HG02885 (cell line): ENCODE data around the gene IGFBP4.
"Not testable (repeated sequence)": the region's sequence is repeated elsewhere in the genome, so short reads cannot be mapped to it uniquely, and the experiment has no call there.

Experiments used
- ATAC-seq: cut with Tn5 transposase; IDR thresholded peaks from one replicate; pipeline ENCODE4 v1.9.1; 2021; ENCODE audit warnings: mild to moderate bottlenecking; ENCODE audit not compliant: unreplicated experiment, poor library complexity

IGFBP4 gene

DNA sequence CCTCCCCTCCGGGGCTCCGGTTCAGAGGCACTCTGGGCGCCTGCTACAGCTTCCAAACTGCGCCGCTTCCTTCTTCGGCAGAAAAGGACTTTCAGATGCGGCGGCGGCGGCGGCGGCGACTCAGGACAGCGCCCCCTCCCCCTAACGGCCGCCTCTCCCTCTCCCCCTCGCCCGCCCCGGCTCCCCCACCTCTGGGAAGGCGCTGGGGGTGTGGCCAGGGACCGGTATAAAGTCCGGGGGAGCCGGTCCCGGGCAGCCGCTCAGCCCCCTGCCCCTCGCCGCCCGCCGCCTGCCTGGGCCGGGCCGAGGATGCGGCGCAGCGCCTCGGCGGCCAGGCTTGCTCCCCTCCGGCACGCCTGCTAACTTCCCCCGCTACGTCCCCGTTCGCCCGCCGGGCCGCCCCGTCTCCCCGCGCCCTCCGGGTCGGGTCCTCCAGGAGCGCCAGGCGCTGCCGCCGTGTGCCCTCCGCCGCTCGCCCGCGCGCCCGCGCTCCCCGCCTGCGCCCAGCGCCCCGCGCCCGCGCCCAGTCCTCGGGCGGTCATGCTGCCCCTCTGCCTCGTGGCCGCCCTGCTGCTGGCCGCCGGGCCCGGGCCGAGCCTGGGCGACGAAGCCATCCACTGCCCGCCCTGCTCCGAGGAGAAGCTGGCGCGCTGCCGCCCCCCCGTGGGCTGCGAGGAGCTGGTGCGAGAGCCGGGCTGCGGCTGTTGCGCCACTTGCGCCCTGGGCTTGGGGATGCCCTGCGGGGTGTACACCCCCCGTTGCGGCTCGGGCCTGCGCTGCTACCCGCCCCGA lies at the start of gene IGFBP4:
TSS of gene IGFBP4 (plus strand) at position 255 of the 792 bp plus-strand sequence. CDS start at position 541, 286 bp downstream.
- ATAC-seq: peak; percentile 52

DNA sequence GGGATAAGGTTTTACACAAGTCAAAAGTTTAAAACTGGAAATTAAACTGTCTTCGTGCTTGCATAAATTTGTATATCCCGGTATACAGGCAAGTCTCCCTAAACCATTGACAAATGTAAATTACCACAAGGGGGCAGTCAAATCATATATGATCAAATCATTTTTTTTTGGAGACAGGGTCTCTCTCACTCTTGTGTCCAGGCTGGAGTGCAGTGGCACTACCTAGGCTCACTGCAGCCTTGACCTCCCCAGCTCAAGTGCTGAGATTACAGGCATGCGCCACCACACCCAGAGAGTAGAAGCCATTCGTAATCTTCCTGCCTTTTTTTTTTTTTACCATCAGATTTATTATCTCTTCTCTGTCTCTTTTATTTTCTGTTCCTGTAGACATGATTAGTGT lies 44.1 kb upstream of the IGFBP4 start:
- ATAC-seq: no peak

DNA sequence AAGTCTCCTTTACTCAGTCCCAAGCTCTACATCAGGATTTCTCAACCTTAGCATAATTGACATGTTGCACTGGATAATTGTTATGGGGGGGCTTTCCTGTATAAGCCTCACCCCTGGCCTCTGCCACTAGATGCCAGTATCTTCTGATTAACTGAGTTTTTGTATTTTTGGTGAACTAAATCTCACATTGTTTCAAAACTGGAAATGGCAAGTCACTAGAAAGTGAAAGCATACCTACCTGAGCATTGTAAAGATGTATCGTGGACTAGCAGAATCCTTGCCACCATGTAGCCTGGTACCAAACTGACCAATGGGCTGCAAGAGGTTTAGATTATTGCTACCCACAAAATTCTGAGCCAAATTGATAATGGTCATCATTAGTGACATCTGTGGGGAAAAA lies 40.6 kb upstream of the IGFBP4 start:
- ATAC-seq: no peak

DNA sequence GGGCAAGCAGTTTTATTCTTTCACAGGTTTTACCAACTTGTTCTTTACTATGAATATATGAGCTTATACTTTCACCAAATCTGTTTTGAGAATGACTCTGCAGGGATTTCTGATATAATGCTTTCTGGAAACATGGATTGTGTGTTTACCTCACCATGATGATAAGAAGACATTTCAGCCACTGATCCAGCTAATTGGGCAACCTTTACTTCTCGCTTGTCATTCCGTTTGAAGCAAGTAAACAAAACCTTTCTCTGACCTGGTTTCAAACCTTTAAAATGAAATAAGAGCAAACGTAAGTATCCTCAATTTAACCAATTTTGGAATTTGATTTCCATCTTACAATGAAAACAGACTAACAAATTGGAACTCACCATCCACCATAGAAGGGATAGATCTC lies 39.2 kb upstream of the IGFBP4 start:
- no peak for ATAC-seq

DNA sequence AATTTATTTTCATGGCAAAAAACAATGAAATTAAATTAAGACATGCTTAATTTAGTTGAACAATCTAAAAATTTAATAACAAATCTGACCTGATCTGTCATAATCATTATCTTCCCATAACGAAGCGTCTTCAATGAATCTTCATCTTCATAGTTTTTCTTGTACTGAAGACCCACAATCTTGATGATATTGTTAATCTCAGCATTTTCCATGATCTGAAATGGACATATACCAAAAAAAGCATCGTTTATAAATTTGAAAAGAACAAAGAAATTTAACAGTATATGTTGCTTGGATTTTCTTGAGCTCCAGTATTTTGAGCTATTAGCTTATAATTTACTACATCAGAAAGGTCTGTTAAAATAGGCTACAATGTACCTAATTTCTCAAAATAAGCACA lies 35.8 kb upstream of the IGFBP4 start:
- no peak for ATAC-seq

DNA sequence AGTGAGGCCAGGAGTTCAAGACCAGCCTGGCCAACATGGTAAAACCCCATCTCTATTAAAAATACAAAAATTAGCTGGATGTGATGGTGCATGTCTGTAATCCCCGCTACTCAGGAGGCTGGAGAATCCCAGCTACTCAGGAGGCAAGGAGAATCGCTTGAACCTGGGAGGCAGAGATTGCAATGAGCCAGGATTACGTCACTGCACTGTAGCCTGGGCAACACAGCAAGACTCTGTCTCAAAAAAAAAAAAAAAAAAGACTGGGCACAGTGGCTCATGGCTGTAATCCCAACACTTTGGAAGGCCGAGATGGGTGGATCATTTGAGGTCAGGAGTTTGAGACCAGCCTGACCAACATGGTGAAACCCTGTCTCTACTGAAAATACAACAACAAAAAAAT lies 33.7 kb upstream of the IGFBP4 start:
- not testable (repeated sequence) for ATAC-seq

DNA sequence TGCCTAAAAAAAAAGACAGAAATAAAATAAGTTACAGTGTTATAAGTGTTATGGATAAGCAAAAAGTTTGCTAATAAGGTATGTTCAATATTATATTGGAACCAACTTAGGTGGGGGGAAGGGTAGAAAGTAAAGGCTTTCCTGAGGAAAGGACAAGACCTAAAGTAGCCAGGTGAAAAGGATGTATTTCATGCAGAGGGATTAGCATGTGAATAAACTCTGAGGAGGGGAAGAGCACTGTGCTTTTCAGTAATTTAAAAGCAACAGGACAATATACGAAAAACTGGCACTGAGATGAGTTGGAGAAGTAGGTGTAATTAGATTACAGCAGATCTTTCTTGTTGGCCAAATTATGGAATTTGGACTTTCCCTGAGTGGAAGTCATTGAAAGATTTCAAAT lies 33.2 kb upstream of the IGFBP4 start:
- ATAC-seq: no peak

DNA sequence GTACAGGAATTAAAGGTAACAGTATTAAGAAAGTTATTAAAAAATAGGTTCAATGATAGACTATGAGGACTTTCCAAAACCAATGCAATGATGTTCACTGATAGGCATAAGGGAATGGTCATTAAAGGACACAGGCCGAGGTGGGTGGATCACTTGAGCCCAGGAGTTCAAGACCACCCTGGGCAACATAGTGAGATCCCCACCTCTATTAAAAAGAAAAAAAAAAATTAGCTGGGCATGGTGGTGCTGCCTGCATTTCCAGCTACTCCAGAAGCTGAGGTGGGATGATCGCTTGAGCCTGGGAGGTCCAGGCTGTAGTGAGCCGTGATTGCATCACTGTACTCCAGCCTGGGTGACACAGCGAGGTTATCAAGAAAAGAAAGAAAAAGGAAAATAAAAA lies 31.4 kb upstream of the IGFBP4 start:
- ATAC-seq: no peak

DNA sequence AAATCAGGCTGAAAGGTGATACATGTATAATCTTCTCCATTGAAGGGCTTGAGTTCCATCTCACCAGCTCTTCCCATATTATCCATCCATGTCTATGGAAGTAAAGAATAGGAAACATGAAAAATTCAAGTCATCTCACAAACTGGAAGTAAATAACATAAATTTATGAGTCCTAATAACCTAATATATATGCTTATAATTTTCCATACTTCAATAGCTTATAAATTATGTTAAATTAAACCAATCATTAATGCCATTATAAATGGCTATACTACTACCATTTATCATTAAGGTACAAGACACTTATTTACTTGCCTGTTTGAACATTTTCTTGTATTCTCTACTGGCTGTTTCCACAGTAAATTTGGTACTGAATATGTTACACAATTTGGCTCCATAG lies 30.4 kb upstream of the IGFBP4 start:
- ATAC-seq: no peak

DNA sequence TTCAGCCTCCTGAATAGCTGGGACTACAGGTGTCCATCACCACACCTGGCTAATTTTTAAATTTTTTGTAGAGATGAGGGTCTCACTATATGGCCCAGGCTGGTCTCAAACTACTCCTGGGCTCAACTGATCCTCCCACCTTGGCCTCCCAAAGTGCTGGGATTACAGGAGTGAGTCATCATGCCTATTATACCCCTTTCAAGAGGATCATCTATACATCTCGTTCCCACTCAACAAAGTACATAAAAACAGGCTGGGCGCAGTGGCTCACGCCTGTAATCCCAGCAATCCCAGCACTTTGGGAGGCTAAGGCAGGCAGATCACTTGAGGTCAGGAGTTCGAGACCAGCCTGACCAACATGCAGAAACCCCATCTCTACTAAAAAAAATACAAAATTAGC lies 28.9 kb upstream of the IGFBP4 start:
- ATAC-seq: not testable (repeated sequence)

DNA sequence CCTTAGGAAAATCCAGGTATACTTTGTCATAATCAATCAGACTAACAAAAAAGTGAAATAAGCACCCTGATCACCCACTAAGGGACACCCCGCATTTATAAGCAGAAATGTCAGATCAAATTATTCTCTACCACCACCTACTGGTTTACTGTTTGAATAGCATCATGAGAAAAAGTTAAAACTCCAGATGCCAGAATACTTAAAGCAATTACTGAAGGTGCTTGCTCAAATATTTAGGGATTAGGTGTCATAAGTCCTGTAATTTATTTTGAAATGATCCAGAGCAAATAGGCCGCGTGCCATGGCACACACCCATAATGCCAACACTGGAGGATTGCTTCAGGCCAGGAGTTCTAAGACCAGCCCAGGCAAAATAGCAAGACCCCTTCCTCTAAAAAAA lies 27.9 kb upstream of the IGFBP4 start:
- ATAC-seq: no peak

DNA sequence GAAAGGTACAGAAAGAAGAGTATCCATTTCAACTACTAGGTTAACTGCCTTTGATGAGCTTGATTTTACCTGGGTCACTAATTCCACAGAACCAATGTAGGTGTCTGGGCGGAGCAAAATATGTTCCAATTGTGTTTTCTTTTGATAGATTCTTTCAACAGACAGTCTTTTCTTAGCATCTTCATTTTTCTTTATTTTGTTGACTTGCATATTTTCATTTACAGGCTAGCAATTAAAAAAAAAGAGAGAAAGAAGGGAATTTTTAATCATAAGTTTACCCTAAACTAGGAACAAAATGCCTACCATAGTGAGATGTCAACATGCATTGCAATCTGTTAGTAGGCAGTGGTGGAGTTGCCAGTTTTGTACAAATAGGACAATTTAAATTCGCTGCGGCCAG lies 26.6 kb upstream of the IGFBP4 start:
- ATAC-seq: no peak

DNA sequence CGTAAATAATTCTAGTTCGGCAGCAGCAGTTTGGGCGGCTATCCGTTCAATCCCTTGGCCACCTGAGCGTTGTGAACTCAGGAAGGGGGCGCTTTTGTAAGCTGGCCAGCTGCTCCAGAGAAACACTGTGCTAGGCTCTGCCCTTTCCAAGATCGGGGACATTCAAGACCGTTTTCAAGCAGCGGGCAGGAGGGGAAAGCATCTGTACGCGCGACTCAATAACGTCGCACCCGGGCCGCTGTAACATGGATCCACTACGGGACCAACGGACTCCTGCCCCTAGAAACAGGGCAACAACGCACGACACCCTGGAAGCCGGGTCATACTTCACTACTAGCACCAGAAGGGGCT lies 26.0 kb upstream of the IGFBP4 start:
- peak; percentile 14 for ATAC-seq

DNA sequence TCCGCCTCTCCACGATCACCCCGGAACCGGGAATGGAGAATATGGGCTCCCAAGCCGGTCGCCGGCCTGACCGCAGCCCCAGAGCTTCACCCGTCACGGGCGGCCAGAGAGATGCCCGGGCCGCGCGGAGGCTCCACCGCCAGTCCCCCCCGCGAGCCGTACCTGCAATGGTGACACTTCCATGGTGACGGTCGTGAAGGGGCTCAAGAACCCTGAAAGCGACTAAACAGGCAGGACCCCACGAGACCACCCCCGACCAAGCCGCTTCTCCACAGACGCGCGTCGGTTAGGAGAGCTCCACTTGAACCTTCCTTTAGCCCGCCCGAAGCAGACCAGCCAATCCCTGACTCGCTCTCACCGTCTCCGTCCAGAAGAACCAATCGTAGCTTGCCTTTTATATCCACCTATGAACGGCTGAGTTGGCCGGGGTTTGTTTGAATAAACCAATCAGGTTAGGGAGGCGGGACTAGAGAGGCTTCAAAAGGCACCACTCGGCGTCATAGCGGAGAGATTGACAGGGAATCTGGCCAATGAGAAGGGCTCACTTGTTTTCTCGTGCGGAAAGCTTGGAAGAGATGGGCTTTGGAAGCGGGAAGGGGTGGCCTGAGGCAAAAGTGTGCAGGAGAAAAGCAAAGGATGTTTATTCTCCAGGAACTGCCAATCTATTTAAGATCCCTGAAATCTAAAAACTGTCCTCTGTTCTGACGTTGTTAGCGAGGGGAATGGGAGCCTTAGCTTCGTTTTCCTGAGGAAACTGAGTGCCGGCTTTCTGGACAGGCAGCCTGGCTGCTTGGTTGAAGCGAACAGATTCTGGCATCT lies 25.4 kb upstream of the IGFBP4 start, which contains the start of gene TOP2A:
TSS of gene TOP2A (minus strand) at position 288 of the 819 bp plus-strand sequence. CDS start at position 183, 105 bp downstream.
- ATAC-seq: peak; percentile 97

DNA sequence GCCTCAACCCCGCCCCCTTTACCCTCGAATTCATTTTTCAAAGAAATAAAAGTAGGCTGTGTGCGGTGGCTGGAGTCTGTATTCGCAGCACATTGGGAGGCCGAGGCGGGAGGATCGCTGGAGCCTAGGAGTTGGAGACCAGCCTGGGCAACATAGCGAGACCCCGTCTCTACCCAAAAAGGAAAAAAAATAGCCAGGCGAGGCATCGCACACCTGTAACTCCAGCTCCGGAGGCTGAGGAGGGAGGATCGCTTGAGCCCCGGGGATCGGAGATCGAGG lies 24.9 kb upstream of the IGFBP4 start:
- no peak for ATAC-seq

DNA sequence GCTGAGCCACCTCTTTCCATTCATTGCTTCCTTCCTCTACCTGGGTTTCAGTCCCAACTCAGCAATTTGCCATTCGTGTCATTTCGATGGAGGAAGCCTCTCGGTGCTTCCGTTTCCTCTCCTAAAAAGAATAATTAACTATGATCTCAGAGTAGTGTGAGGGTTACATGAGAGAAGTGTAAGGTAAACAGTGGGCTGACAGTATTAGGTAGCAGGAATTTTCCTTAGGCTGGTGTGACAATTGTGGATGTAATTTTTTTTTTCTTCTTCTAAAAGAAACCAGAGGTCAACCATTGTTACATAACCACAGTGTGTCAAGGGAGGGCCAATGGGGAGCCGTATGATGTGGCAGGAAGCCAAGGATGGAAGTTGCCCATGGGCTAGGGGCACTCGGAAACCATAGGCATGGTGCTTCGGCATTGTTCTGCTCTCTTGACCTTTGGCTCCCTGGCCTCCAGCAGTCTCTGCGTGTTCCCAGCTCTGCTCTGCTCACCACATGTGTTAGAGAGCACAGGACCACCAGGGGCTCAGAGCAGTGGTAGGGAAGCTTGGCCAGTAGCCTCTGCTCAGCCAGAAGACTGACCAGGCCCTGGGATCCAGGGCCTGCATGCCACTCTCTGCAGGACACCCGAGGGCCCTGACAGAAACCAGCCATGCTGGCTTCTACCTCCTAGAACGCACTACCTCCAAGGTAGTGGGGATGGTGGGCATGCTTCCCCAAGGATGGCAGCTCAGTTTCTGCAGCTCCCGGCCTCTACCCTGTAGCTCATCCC lies 23.5 kb upstream of the IGFBP4 start:
- no peak for ATAC-seq

DNA sequence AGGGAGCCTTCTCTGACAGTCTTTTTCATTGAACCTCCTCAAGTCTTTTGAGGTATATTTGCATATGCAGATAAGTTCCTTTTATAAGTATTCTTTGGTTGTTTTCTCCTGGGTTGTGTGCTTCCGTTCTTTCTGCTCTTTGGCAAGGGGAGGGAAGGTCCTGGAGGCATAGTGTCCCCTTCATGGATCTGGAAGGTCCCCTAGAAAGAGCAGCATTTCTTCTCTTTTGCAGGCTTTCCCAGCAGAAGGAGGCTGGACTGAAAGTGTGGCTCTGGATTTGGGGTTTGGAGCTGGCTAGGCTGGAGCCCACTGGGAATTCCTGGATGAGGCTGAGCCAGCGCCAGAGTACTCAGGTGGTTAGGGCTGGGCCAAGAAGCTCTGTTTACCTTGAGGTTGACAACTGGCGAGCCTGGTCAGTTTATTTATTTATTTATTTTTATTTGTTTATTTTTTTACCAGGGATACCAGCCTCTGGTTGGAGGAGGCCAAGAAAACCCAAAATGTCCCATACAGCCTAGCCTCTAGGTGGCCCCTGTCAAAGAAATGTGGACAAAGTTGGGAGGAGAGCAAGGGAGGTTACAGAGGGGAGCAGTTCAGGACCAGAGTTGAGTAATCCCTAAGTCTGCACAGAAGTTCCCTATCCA lies 20.1 kb upstream of the IGFBP4 start:
- no peak for ATAC-seq

DNA sequence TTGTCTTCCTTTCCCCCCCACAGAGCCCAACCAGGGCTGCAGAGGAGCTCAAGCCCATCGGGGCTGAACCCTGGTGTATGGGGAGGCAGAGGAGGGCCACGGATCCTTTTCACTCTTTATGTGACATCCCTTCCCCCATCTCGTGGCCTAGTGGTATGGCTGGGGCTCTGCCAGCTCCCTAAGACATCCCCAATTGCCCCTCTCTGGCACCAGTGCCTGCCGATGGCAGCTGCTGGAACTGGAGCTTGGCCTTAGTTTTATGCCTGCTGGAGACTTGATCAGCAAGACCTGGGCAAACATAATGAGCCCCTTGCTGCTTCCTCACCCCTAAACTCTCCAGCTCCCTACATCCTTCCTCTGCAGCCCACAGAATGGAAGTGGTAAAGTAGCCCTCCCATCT lies 17.5 kb upstream of the IGFBP4 start:
- no peak for ATAC-seq

DNA sequence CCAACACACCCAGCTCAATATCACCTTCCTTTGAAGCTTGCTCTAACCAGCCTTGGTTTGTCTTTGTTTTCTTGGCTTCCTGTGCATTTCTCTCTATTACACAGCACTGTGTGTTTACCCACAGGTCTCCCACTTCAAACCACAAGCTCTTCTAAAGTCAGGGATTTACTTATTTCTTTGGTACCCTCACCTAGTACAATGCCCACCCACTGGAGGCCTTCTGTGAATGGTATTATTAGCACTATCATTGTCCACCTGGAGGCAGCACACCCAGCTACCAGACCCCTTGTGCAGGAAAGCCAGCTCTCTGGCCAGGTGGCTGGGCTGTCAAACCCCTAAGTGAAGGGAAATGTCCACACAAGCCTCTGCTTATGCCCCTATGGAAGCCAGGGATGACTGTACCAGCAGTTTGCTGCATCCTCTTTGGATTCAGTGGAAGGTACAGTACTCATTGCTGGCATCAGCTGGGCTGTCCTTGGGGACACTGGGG lies 16.2 kb upstream of the IGFBP4 start:
- ATAC-seq: no peak
